ENCODE results near the gene SPAG6.

Gene SPAG6

GRCh38 chr10:22379059-22379458, 33.8 kb downstream of the SPAG6 start:
- Histone ChIP-seq H4K20me1 (ENCODE audit: low read depth, low read length) (no peaks in the 10 kb centered on the region), H3K79me2 (ENCODE audit: insufficient read depth, low read length) (no peaks in the 10 kb centered on the region)
- no peak for TF ChIP-seq EZH2phosphoT487 (conservative IDR thresholded peaks at IDR 0.05; ENCODE audit: low read length)
- no peak for TF ChIP-seq CTCF (IDR thresholded peaks at IDR 0.05; ENCODE audit: insufficient read depth, low read length, poor library complexity, severe bottlenecking)

GRCh38 chr10:22381262-22381661, 36.0 kb downstream of the SPAG6 start:
- no peak overlapping the region for H3K4me2 ChIP-seq (ENCODE audit: low read depth, low read length, poor library complexity, severe bottlenecking)
- no peak overlapping the region for H3K4me3 ChIP-seq (ENCODE audit: insufficient read depth, low read length, poor library complexity, severe bottlenecking)
- H3K36me3 ChIP-seq (ENCODE audit: low read length) = no peaks in the 10 kb centered on the region
- no peak for TF ChIP-seq EZH2phosphoT487 (conservative IDR thresholded peaks at IDR 0.05; ENCODE audit: low read length)
- no peak for TF ChIP-seq CTCF (IDR thresholded peaks at IDR 0.05; ENCODE audit: insufficient read depth, low read length, poor library complexity, severe bottlenecking)
- no peaks in the 10 kb centered on the region for H3K9me2 ChIP-seq (replicated peaks; ENCODE audit: insufficient read depth, low read length)
- no peaks in the 10 kb centered on the region for H3K9me3 ChIP-seq (ENCODE audit: insufficient read depth, low read length)
- no peak overlapping the region for H3K9ac ChIP-seq (ENCODE audit: low read length)
- H3K27me3 ChIP-seq (ENCODE audit: low read length) = no peaks in the 10 kb centered on the region
- no peaks in the 10 kb centered on the region for H3F3A ChIP-seq (ENCODE audit: insufficient read depth)
- no peaks in the 10 kb centered on the region for H4K20me1 ChIP-seq (ENCODE audit: low read depth, low read length)
- H2AFZ ChIP-seq (ENCODE audit: low read depth, low read length, severe bottlenecking) = no peak overlapping the region
- H3K27ac ChIP-seq (ENCODE audit: low read depth, low read length) = no peak overlapping the region
- H3K79me2 ChIP-seq (ENCODE audit: insufficient read depth, low read length) = no peaks in the 10 kb centered on the region

More at GRCh38 chr10:22379059-22379458, 33.8 kb downstream of the SPAG6 start:
- Histone ChIP-seq H3K36me3 (ENCODE audit: low read length) (no peaks in the 10 kb centered on the region), H3K9me2 (replicated peaks; ENCODE audit: insufficient read depth, low read length) (no peaks in the 10 kb centered on the region), H3K9me3 (ENCODE audit: insufficient read depth, low read length) (no peaks in the 10 kb centered on the region), H3K9ac (ENCODE audit: low read length) (no peak overlapping the region), H2AFZ (ENCODE audit: low read depth, low read length, severe bottlenecking) (no peak overlapping the region), H3K27ac (ENCODE audit: low read depth, low read length) (no peak overlapping the region), H3F3A (ENCODE audit: insufficient read depth) (no peaks in the 10 kb centered on the region), H3K4me3 (ENCODE audit: insufficient read depth, low read length, poor library complexity, severe bottlenecking) (no peak overlapping the region), H3K27me3 (ENCODE audit: low read length) (no peaks in the 10 kb centered on the region), H3K4me2 (ENCODE audit: low read depth, low read length, poor library complexity, severe bottlenecking) (peak overlapping the region; percentile 16)

GRCh38 chr10:22386503-22386902, 41.2 kb downstream of the SPAG6 start:
- Histone ChIP-seq H3K9me3 (ENCODE audit: insufficient read depth, low read length) (no peaks in the 10 kb centered on the region), H3K4me2 (ENCODE audit: low read depth, low read length, poor library complexity, severe bottlenecking) (no peak overlapping the region), H3K36me3 (ENCODE audit: low read length) (no peaks in the 10 kb centered on the region), H2AFZ (ENCODE audit: low read depth, low read length, severe bottlenecking) (no peak overlapping the region), H3F3A (ENCODE audit: insufficient read depth) (no peaks in the 10 kb centered on the region), H3K9me2 (replicated peaks; ENCODE audit: insufficient read depth, low read length) (no peaks in the 10 kb centered on the region), H4K20me1 (ENCODE audit: low read depth, low read length) (no peaks in the 10 kb centered on the region), H3K79me2 (ENCODE audit: insufficient read depth, low read length) (no peaks in the 10 kb centered on the region), H3K27ac (ENCODE audit: low read depth, low read length) (no peak overlapping the region), H3K9ac (ENCODE audit: low read length) (no peak overlapping the region), H3K27me3 (ENCODE audit: low read length) (no peaks in the 10 kb centered on the region), H3K4me3 (ENCODE audit: insufficient read depth, low read length, poor library complexity, severe bottlenecking) (no peak overlapping the region)
- TF ChIP-seq CTCF (IDR thresholded peaks at IDR 0.05; ENCODE audit: insufficient read depth, low read length, poor library complexity, severe bottlenecking) = no peak
- TF ChIP-seq EZH2phosphoT487 (conservative IDR thresholded peaks at IDR 0.05; ENCODE audit: low read length) = no peak

Data from SU-DHL-6 (cell line).